CD4-positive, alpha-beta T cell (primary cell): Measurements from ENCODE around the gene FAM180A. TPM values are rescaled to one million over a fixed set of nuclear protein-coding genes. Genes with fewer than 3 reads are reported as not detected.

Experiments used
- ATAC-seq: fragments of 200-7000 bp; cut with Tn5 transposase; one replicate; pipeline ENCODE4 v1.10.0; 2022; ENCODE audit warnings: mild to moderate bottlenecking; ENCODE audit not compliant: poor library complexity
- CTCF ChIA-PET: fragments of 350-600 bp; sonication (Branson Sonifier 250); formaldehyde crosslinking; loops from one replicate; lab custom pipeline; 2021; ENCODE audit warnings: antibody characterized with exemption, inconsistent platforms; lab: Charles Lee
- POLR2A ChIA-PET: fragments of 350-600 bp; sonication (Branson Sonifier 250); formaldehyde crosslinking; loops from one replicate; lab custom pipeline; 2021; ENCODE audit warnings: antibody characterized with exemption, inconsistent platforms; lab: Charles Lee
- DNase-seq, 14 experiments: peaks; one replicate each; pipeline ENCODE4 v3.0.0-alpha.2; 2013 to 2020; ENCODE audit warnings: mixed read lengths in 2 of 14
- H3K27ac ChIP-seq, 2 donors: one replicate each; pipeline versions ENCODE4 v1.5.1 to v1.7.0; 2013; ENCODE audit warnings: low read length in 2 of 2, low read depth in 1 of 2, mild to moderate bottlenecking in 1 of 2
- H3K27me3 ChIP-seq, 2 experiments: 1 replicate in 1 of 2; 2 replicates in 1 of 2; pipeline versions ENCODE4 v1.6.1 to v1.7.0; 2013; ENCODE audit warnings: low read length in 2 of 2, control low read depth in 1 of 2, mild to moderate bottlenecking in 1 of 2, moderate library complexity in 1 of 2; ENCODE audit not compliant: insufficient read depth in 2 of 2, control insufficient read depth in 1 of 2
- H3K36me3 ChIP-seq: one replicate; pipeline ENCODE4 v1.6.1; 2013; ENCODE audit warnings: low read length, control low read depth; ENCODE audit not compliant: insufficient read depth
- H3K4me1 ChIP-seq: one replicate; pipeline ENCODE4 v1.6.1; 2013; ENCODE audit warnings: low read length, control low read depth; ENCODE audit not compliant: insufficient read depth
- H3K4me3 ChIP-seq: one replicate; pipeline ENCODE4 v1.5.1; 2013; ENCODE audit warnings: mild to moderate bottlenecking, low read length, moderate library complexity
- H3K9me3 ChIP-seq, 2 experiments: 1 replicate in 1 of 2; 2 replicates in 1 of 2; pipeline versions ENCODE4 v1.6.1 to v1.7.0; 2013; ENCODE audit warnings: low read length in 2 of 2, mild to moderate bottlenecking in 2 of 2, control low read depth in 1 of 2, moderate library complexity in 1 of 2; ENCODE audit not compliant: control insufficient read depth in 1 of 2, insufficient read depth in 1 of 2
- H3K27ac Mint-ChIP-seq: one replicate; pipeline ENCODE4 v1.8.0; 2020; ENCODE audit warnings: mixed read lengths
- H3K27me3 Mint-ChIP-seq: one replicate; pipeline ENCODE4 v1.8.0; 2021; ENCODE audit warnings: mixed read lengths
- H3K36me3 Mint-ChIP-seq: one replicate; pipeline ENCODE4 v1.8.0; 2021; ENCODE audit warnings: low read depth, mixed read lengths
- H3K4me1 Mint-ChIP-seq: one replicate; pipeline ENCODE4 v1.8.0; 2021; ENCODE audit warnings: low read depth, mixed read lengths
- H3K4me3 Mint-ChIP-seq: one replicate; pipeline ENCODE4 v1.8.0; 2020; ENCODE audit warnings: mild to moderate bottlenecking, mixed read lengths
- H3K9me3 Mint-ChIP-seq: one replicate; pipeline ENCODE4 v1.8.0; 2020; ENCODE audit warnings: mixed read lengths
- intact Hi-C, 2 experiments: fragments of 100-400 bp; cut with DNase I in 1 of 2; cut with micrococcal nuclease in 1 of 2; formaldehyde crosslinking; loops; one replicate each; pipeline versions ENCODE4 v1.15.1 to v1.9.0; 2023 to 2025; cut with DNase I, micrococcal nuclease
- total RNA-seq, 174 experiments: library from RNA in 2 of 174; stranded (reverse) in 2 of 174; gene quantifications; one replicate each; pipeline ENCODE4 v1.2.3 and lab custom pipeline; 2021 to 2026
- TF ChIP-seq, protein P1 (sequence below): fragments of 200-600 bp; IDR thresholded peaks from one replicate; pipeline ENCODE4 v1.8.0; 2022; ENCODE audit warnings: antibody characterized with exemption, mild to moderate bottlenecking

Gene FAM180A
- total RNA-seq, 2 experiments from 2014 or later: not detected

DNA sequence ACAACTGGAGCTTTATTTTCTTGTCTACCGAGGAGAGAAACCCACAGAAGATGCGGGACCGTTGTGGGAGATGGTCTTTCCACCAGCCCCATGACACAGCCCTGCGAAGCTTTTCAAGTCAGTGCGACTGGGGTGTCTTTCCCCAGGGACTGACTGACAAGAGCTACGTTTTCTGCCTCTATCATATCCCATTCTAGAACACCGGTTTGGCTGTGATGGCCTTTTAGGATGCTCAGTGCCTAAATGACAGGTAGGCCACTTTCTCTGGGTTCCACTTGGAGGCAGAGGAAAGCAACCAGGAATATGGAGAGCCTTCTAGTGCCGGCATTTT is 37.5 kb downstream of the FAM180A start:
- Histone ChIP-seq H3K36me3 (no peaks in the 10 kb centered on the region), H3K27ac (no peak overlapping the region), H3K4me3 (no peak overlapping the region), H3K9me3 (no peaks in the 10 kb centered on the region), H3K4me1 (no peaks in the 10 kb centered on the region), H3K27me3 (no peaks in the 10 kb centered on the region)
- no peak overlapping the region for H3K4me3 Mint-ChIP-seq
- no peaks in the 10 kb centered on the region for H3K4me1 Mint-ChIP-seq
- CTCF ChIA-PET: no interaction called here
- TF ChIP-seq, protein P1, sequence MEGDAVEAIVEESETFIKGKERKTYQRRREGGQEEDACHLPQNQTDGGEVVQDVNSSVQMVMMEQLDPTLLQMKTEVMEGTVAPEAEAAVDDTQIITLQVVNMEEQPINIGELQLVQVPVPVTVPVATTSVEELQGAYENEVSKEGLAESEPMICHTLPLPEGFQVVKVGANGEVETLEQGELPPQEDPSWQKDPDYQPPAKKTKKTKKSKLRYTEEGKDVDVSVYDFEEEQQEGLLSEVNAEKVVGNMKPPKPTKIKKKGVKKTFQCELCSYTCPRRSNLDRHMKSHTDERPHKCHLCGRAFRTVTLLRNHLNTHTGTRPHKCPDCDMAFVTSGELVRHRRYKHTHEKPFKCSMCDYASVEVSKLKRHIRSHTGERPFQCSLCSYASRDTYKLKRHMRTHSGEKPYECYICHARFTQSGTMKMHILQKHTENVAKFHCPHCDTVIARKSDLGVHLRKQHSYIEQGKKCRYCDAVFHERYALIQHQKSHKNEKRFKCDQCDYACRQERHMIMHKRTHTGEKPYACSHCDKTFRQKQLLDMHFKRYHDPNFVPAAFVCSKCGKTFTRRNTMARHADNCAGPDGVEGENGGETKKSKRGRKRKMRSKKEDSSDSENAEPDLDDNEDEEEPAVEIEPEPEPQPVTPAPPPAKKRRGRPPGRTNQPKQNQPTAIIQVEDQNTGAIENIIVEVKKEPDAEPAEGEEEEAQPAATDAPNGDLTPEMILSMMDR: no peak
- DNase-seq: no peak
- no peak for ATAC-seq
- POLR2A ChIA-PET: no interaction called here
- no peaks in the 10 kb centered on the region for H3K36me3 Mint-ChIP-seq
- no peak overlapping the region for H3K27ac Mint-ChIP-seq
- no peaks in the 10 kb centered on the region for H3K9me3 Mint-ChIP-seq
- H3K27me3 Mint-ChIP-seq: no peaks in the 10 kb centered on the region
- intact Hi-C loops: no loop called here

DNA sequence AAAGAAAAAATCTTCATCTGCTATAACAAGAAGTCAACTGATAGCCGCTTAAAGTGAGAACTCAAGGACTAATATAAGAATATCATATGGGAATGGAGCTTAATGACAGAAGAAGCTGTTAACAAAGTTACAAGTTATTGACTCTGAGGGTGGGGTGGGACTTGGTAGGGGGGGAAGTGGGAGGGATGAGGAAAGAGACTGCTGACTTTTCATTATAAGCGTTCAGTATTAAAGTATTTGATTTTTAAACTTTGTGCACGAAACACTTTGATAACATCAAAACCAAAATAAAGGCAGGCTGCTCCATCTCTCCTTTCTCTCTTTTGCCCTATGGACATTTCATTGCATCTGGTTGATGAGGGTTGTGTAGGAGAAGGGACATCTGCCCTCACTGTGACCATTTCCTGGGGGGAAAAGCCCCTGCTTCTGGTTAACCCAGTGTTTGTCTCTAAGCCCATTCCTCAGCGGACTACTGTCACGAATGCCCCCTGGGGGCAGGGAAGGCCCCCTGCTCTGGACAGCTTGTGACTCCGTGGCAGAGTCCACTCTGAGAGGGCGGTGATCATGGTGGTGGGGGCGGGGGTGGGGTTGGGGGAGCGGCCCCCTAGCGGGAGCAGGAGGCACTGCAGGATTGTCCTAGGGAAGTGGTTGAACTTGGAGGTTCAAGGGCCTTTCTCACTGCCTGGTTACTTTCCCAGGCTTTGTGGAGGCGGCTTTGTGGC is 38.0 kb downstream of the FAM180A start:
- no peak for ATAC-seq
- intact Hi-C loops: no loop called here
- H3K4me1 Mint-ChIP-seq: no peaks in the 10 kb centered on the region
- no peak overlapping the region for H3K4me3 ChIP-seq
- no peak overlapping the region for H3K27ac ChIP-seq
- H3K9me3 Mint-ChIP-seq: no peaks in the 10 kb centered on the region
- no peaks in the 10 kb centered on the region for H3K27me3 ChIP-seq
- no peaks in the 10 kb centered on the region for H3K9me3 ChIP-seq
- TF ChIP-seq, protein P1: peak; percentile 41
- no peaks in the 10 kb centered on the region for H3K4me1 ChIP-seq
- H3K27me3 Mint-ChIP-seq: no peaks in the 10 kb centered on the region
- DNase-seq: peak in 4 of 14 experiments; percentile 2 to 34 (median 22)
- H3K4me3 Mint-ChIP-seq: no peak overlapping the region
- H3K36me3 Mint-ChIP-seq: no peaks in the 10 kb centered on the region
- H3K36me3 ChIP-seq: no peaks in the 10 kb centered on the region
- CTCF ChIA-PET: no interaction called here
- no peak overlapping the region for H3K27ac Mint-ChIP-seq
- POLR2A ChIA-PET: no interaction called here

DNA sequence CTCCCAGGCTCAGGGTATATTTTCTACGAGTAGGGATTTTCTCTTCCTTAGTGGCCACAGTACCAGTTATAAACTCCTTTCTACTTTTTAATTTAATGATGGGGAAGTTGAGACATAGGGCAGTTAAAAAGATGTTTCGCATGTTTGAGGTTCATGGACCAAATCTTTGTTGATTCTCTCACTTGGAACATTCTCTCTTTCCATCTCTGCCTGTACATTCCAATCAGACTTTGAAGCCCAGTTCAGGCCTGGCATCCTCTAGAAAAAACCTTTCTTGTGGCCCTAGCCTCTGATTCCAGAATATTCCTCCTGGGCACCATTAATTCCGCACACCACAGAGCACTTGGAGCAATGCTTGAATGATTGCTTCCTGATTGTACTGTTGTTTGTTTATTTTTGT is 39.1 kb downstream of the FAM180A start:
- ChIA-PET CTCF (no interaction called here), POLR2A (no interaction called here)
- Histone ChIP-seq H3K9me3 (no peaks in the 10 kb centered on the region), H3K4me1 (no peaks in the 10 kb centered on the region), H3K27me3 (no peaks in the 10 kb centered on the region), H3K36me3 (no peaks in the 10 kb centered on the region), H3K4me3 (no peak overlapping the region), H3K27ac (no peak overlapping the region)
- Mint-ChIP-seq H3K27me3 (no peaks in the 10 kb centered on the region), H3K27ac (no peak overlapping the region), H3K36me3 (no peaks in the 10 kb centered on the region), H3K4me3 (no peak overlapping the region), H3K4me1 (no peaks in the 10 kb centered on the region), H3K9me3 (no peaks in the 10 kb centered on the region)
- DNase-seq: no peak
- ATAC-seq: no peak
- intact Hi-C loops: no loop called here
- TF ChIP-seq, protein P1: no peak
